ENCODE data around the gene RNF17.

The RNF17 gene

GRCh38 chr13:24905242-24905641 lies 141.3 kb downstream of the RNF17 start:
- no peaks in the 10 kb centered on the region for H3K4me1 ChIP-seq (ENCODE audit: low read depth, poor library complexity, severe bottlenecking)
- no peak overlapping the region for H2AFZ ChIP-seq (ENCODE audit: low read depth)
- no peaks in the 10 kb centered on the region for H3K27me3 ChIP-seq (ENCODE audit: insufficient read depth, low read depth)
- no peaks in the 10 kb centered on the region; the same call in 1 of the 2 replicates for H3K79me2 ChIP-seq (ENCODE audit: insufficient read depth, low read depth)
- H4K20me1 ChIP-seq (ENCODE audit: insufficient read depth), result no peaks in the 10 kb centered on the region
- no peak overlapping the region for H3K27ac ChIP-seq
- no peak for TF ChIP-seq CTCF (conservative IDR thresholded peaks at IDR 0.05; ENCODE audit: low read depth, low read length)
- 0 out of 2 replicates have a peak, but pooled peaks cover 3% of the 10 kb centered on the region for H3K36me3 ChIP-seq (ENCODE audit: insufficient read depth)
- H3K9ac ChIP-seq, result no peak overlapping the region
- H3K4me2 ChIP-seq, result no peak overlapping the region
- no peak overlapping the region for H3K4me3 ChIP-seq (IDR thresholded peaks at IDR 0.05; ENCODE audit: insufficient read depth, low read depth, low read length)

GRCh38 chr13:24906268-24906667 lies 142.3 kb downstream of the RNF17 start:
- Histone ChIP-seq H3K36me3 (ENCODE audit: insufficient read depth) (0 out of 2 replicates have a peak, but pooled peaks cover 3% of the 10 kb centered on the region), H3K27me3 (ENCODE audit: insufficient read depth, low read depth) (no peaks in the 10 kb centered on the region)
- no peak for TF ChIP-seq CTCF (conservative IDR thresholded peaks at IDR 0.05; ENCODE audit: low read depth, low read length)

GRCh38 chr13:24910502-24911132 lies 146.6 kb downstream of the RNF17 start:
- Histone ChIP-seq H2AFZ (ENCODE audit: low read depth) (no peak overlapping the region), H3K4me2 (no peak overlapping the region), H3K27me3 (ENCODE audit: insufficient read depth, low read depth) (no peaks in the 10 kb centered on the region), H3K9ac (no peak overlapping the region), H3K4me3 (IDR thresholded peaks at IDR 0.05; ENCODE audit: insufficient read depth, low read depth, low read length) (no peak overlapping the region), H3K36me3 (ENCODE audit: insufficient read depth) (0 out of 2 replicates have a peak, but pooled peaks cover 3% of the 10 kb centered on the region), H3K27ac (peak overlapping the region; percentile 49; the same call in 1 of the 2 replicates), H3K79me2 (ENCODE audit: insufficient read depth, low read depth) (peaks cover 6% of the 10 kb centered on the region; the same call in 1 of the 2 replicates), H4K20me1 (ENCODE audit: insufficient read depth) (no peaks in the 10 kb centered on the region), H3K4me1 (ENCODE audit: low read depth, poor library complexity, severe bottlenecking) (peaks cover 29% of the 10 kb centered on the region)
- no peak for TF ChIP-seq CTCF (conservative IDR thresholded peaks at IDR 0.05; ENCODE audit: low read depth, low read length)

More at GRCh38 chr13:24906268-24906667, 142.3 kb downstream of the RNF17 start:
- H2AFZ ChIP-seq (ENCODE audit: low read depth), result no peak overlapping the region
- H3K4me2 ChIP-seq, result no peak overlapping the region
- no peaks in the 10 kb centered on the region for H4K20me1 ChIP-seq (ENCODE audit: insufficient read depth)
- no peak overlapping the region for H3K9ac ChIP-seq
- no peaks in the 10 kb centered on the region; the same call in 1 of the 2 replicates for H3K79me2 ChIP-seq (ENCODE audit: insufficient read depth, low read depth)
- peaks cover 9% of the 10 kb centered on the region for H3K4me1 ChIP-seq (ENCODE audit: low read depth, poor library complexity, severe bottlenecking)
- H3K27ac ChIP-seq, result no peak overlapping the region
- H3K4me3 ChIP-seq (IDR thresholded peaks at IDR 0.05; ENCODE audit: insufficient read depth, low read depth, low read length), result no peak overlapping the region

- Histone ChIP-seq H3K27ac (peak overlapping the region; percentile 49; the same call in 1 of the 2 replicates), H3K36me3 (ENCODE audit: insufficient read depth) (0 out of 2 replicates have a peak, but pooled peaks cover 3% of the 10 kb centered on the region), H3K27me3 (ENCODE audit: insufficient read depth, low read depth) (no peaks in the 10 kb centered on the region), H3K4me1 (ENCODE audit: low read depth, poor library complexity, severe bottlenecking) (peaks cover 29% of the 10 kb centered on the region), H3K4me3 (IDR thresholded peaks at IDR 0.05; ENCODE audit: insufficient read depth, low read depth, low read length) (no peak overlapping the region), H4K20me1 (ENCODE audit: insufficient read depth) (no peaks in the 10 kb centered on the region), H2AFZ (ENCODE audit: low read depth) (no peak overlapping the region), H3K4me2 (no peak overlapping the region; the same call in 1 of the 2 replicates), H3K9ac (no peak overlapping the region), H3K79me2 (ENCODE audit: insufficient read depth, low read depth) (peaks cover 13% of the 10 kb centered on the region; the same call in 1 of the 2 replicates)
- TF ChIP-seq CTCF (conservative IDR thresholded peaks at IDR 0.05; ENCODE audit: low read depth, low read length), result no peak
Measured at GRCh38 chr13:24911133-24911908, 147.4 kb downstream of the RNF17 start.
